Naive thymus-derived CD4-positive, alpha-beta T cell (primary cell): ENCODE data around the gene HS6ST3. TPM values are rescaled to one million over a fixed set of nuclear protein-coding genes. Genes with fewer than 3 reads are reported as not detected.

Source experiments
- ATAC-seq: fragments of 150-1000 bp; cut with Tn5 transposase; 2 replicates; pipeline ENCODE4 v1.10.0; 2021; ENCODE audit warnings: mild to moderate bottlenecking, moderate library complexity
- CTCF ChIA-PET: fragments of 350-600 bp; sonication (Branson Sonifier 250); formaldehyde crosslinking; loops from one replicate; lab custom pipeline; 2021; ENCODE audit warnings: antibody characterized with exemption; lab: Charles Lee
- POLR2A ChIA-PET: fragments of 350-600 bp; sonication (Branson Sonifier 250); formaldehyde crosslinking; loops from one replicate; lab custom pipeline; 2021; ENCODE audit warnings: antibody characterized with exemption, inconsistent platforms; lab: Charles Lee
- DNase-seq, 9 donors: peaks; one replicate each; pipeline versions ENCODE4 v3.0.0 to v3.0.0-alpha.2; 2020 to 2022; ENCODE audit warnings: mixed read lengths in 1 of 9
- H3K27ac ChIP-seq: one replicate; pipeline ENCODE4 v1.7.0; 2013; ENCODE audit warnings: mild to moderate bottlenecking, low read depth, low read length, moderate library complexity
- H3K27me3 ChIP-seq, 2 donors: one replicate each; pipeline ENCODE4 v1.7.0; 2013; ENCODE audit warnings: low read length in 2 of 2, mild to moderate bottlenecking in 2 of 2, moderate library complexity in 2 of 2; ENCODE audit not compliant: control insufficient read depth in 2 of 2, insufficient read depth in 2 of 2
- H3K36me3 ChIP-seq, 3 experiments: 1 replicate in 2 of 3; 2 replicates in 1 of 3; pipeline ENCODE4 v1.7.0; 2013; ENCODE audit warnings: low read length in 3 of 3, mild to moderate bottlenecking in 3 of 3, moderate library complexity in 1 of 3; ENCODE audit not compliant: insufficient read depth in 3 of 3, control insufficient read depth in 2 of 3
- H3K4me1 ChIP-seq, 2 donors: one replicate each; pipeline ENCODE4 v1.7.0; 2013; ENCODE audit warnings: low read length in 2 of 2, mild to moderate bottlenecking in 2 of 2, moderate library complexity in 1 of 2; ENCODE audit not compliant: control insufficient read depth in 2 of 2, insufficient read depth in 2 of 2
- H3K4me3 ChIP-seq: 2 replicates; pipeline ENCODE4 v1.7.0; 2013; ENCODE audit warnings: mild to moderate bottlenecking, low read length
- H3K9me3 ChIP-seq, 3 experiments: 1 replicate in 2 of 3; 2 replicates in 1 of 3; pipeline ENCODE4 v1.7.0; 2013; ENCODE audit warnings: low read length in 3 of 3; ENCODE audit not compliant: control insufficient read depth in 2 of 3
- H3K27ac Mint-ChIP-seq, 9 donors: one replicate each; pipeline ENCODE4 v1.8.0; 2020 to 2022; ENCODE audit warnings: mixed read lengths in 9 of 9, mild to moderate bottlenecking in 8 of 9, moderate library complexity in 5 of 9, inconsistent platforms in 2 of 9
- H3K27me3 Mint-ChIP-seq, 5 donors: one replicate each; pipeline ENCODE4 v1.8.0; 2021 to 2022; ENCODE audit warnings: mixed read lengths in 5 of 5, mild to moderate bottlenecking in 1 of 5
- H3K36me3 Mint-ChIP-seq, 5 donors: one replicate each; pipeline ENCODE4 v1.8.0; 2020 to 2022; ENCODE audit warnings: mixed read lengths in 5 of 5, mild to moderate bottlenecking in 3 of 5, inconsistent platforms in 1 of 5
- H3K4me1 Mint-ChIP-seq, 7 donors: one replicate each; pipeline ENCODE4 v1.8.0; 2020 to 2022; ENCODE audit warnings: mixed read lengths in 7 of 7, mild to moderate bottlenecking in 3 of 7, inconsistent platforms in 1 of 7
- H3K4me3 Mint-ChIP-seq, 10 donors: one replicate each; pipeline ENCODE4 v1.8.0; 2020 to 2022; ENCODE audit warnings: mild to moderate bottlenecking in 10 of 10, mixed read lengths in 10 of 10, moderate library complexity in 6 of 10, inconsistent platforms in 2 of 10
- H3K9me3 Mint-ChIP-seq, 11 donors: one replicate each; pipeline ENCODE4 v1.8.0; 2020 to 2022; ENCODE audit warnings: mixed read lengths in 11 of 11, mild to moderate bottlenecking in 4 of 11, inconsistent platforms in 1 of 11, moderate library complexity in 1 of 11
- intact Hi-C, 2 donors: fragments of 100-400 bp; cut with micrococcal nuclease; formaldehyde crosslinking; loops; one replicate each; pipeline ENCODE4 v1.15.1; 2023
- polyA plus RNA-seq, 2 donors: library from polyadenylated mRNA; unstranded; fragments of 300-500 nt; fragmentation: Illumina TruSeq; gene quantifications; one replicate each; pipeline ENCODE4 v1.2.3, GENCODE V29; 2021
- total RNA-seq, 6 experiments: library from RNA in 5 of 6; stranded (reverse) in 5 of 6; gene quantifications; 1 replicate in 5 of 6; 2 replicates in 1 of 6; pipeline ENCODE4 v1.2.3 and lab custom pipeline; 2021 to 2026

Gene HS6ST3
- total and polyA plus RNA-seq, 7 experiments from 2014 or later: not detected

DNA sequence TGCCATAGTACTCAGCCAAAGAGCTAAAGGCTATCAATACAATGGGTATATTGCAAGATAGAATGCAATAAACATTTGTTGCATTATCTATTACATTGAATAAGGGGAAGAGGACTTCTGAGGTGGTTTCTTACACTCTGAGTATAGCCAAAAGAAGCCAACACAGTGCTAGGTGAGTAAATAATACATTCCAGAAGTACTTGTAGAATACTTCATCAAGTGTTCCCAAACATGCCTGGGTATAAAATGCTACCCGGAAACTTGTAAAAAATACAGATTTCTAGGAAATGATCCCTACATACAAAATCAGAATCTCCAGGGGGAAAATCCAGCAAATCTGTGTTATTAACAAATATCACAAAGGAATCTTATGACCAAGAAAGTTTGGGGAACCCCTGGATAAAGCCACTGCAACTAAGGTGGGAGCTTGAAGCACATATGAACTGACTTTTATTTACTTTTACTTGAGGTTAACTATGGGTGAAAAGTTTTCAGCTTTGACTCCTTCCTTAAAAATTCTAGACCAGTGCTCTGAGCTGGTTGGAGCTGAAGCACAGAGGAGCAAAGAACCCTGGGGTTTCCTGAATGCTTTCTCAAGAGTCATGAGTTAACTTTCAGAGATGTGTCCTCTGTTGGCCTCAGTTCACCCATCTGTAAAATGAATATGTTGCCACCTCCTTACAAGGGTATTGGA, 768.4 kb downstream of the HS6ST3 start:
- intact Hi-C loops: no loop called here
- H3K9me3 Mint-ChIP-seq: peaks cover 0 to 8% (median 3%) of the 10 kb centered on the region in 11 donors
- H3K4me3 Mint-ChIP-seq: no peak overlapping the region
- H3K4me1 ChIP-seq: no peaks in the 10 kb centered on the region
- H3K27ac ChIP-seq: no peak overlapping the region
- no peaks in the 10 kb centered on the region for H3K9me3 ChIP-seq
- H3K27me3 Mint-ChIP-seq: no peaks in the 10 kb centered on the region
- no peak overlapping the region for H3K4me3 ChIP-seq
- ChIA-PET CTCF (no interaction called here), POLR2A (no interaction called here)
- no peak for ATAC-seq
- no peaks in the 10 kb centered on the region for H3K36me3 ChIP-seq
- H3K27ac Mint-ChIP-seq: no peak overlapping the region
- no peaks in the 10 kb centered on the region for H3K4me1 Mint-ChIP-seq
- no peak for DNase-seq
- H3K36me3 Mint-ChIP-seq: no peaks in the 10 kb centered on the region
- H3K27me3 ChIP-seq: no peaks in the 10 kb centered on the region

GRCh38 chr13:96860882-96861281, 771.0 kb downstream of the HS6ST3 start:
- ATAC-seq (no peak), DNase-seq (no peak)
- Histone ChIP-seq H3K27ac (no peak overlapping the region), H3K4me1 (no peaks in the 10 kb centered on the region), H3K36me3 (no peaks in the 10 kb centered on the region), H3K4me3 (no peak overlapping the region), H3K27me3 (no peaks in the 10 kb centered on the region), H3K9me3 (no peaks in the 10 kb centered on the region)
- H3K27ac Mint-ChIP-seq: no peak overlapping the region
- intact Hi-C loops: no loop called here
- no peaks in the 10 kb centered on the region for H3K4me1 Mint-ChIP-seq
- ChIA-PET POLR2A (no interaction called here), CTCF (no interaction called here)
- no peak overlapping the region for H3K4me3 Mint-ChIP-seq
- H3K27me3 Mint-ChIP-seq: no peaks in the 10 kb centered on the region
- no peaks in the 10 kb centered on the region for H3K36me3 Mint-ChIP-seq
- H3K9me3 Mint-ChIP-seq: peaks cover 0 to 12% (median 2%) of the 10 kb centered on the region in 11 donors

DNA sequence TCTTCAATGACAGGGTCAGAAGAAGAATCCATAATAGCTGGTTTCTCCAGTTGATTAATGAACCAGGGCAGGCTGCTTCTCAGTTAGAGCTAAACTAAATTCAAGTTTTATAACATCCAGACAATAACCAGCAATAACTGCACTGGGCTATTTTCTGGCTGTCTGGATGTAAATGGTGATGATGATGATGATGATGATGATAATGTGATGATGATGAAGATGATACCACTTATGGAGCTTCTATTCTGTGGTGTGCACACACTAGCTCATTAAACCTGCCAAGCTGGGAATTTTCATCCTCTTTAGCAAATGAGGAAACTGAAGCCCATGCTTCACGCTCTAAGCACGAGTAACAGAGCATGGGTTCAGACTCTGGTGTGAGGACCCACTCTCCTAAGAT, 772.2 kb downstream of the HS6ST3 start:
- Mint-ChIP-seq H3K36me3 (no peaks in the 10 kb centered on the region), H3K27me3 (no peaks in the 10 kb centered on the region), H3K9me3 (peaks cover 0 to 18% (median 2%) of the 10 kb centered on the region in 11 donors), H3K4me1 (no peaks in the 10 kb centered on the region), H3K27ac (no peak overlapping the region), H3K4me3 (no peak overlapping the region)
- intact Hi-C loops: no loop called here
- no peak for ATAC-seq
- no peaks in the 10 kb centered on the region for H3K36me3 ChIP-seq
- H3K4me1 ChIP-seq: no peaks in the 10 kb centered on the region
- CTCF ChIA-PET: no interaction called here
- no peak overlapping the region for H3K27ac ChIP-seq
- DNase-seq: no peak
- H3K9me3 ChIP-seq: no peaks in the 10 kb centered on the region
- H3K27me3 ChIP-seq: no peaks in the 10 kb centered on the region
- H3K4me3 ChIP-seq: no peak overlapping the region
- POLR2A ChIA-PET: no interaction called here

- Histone ChIP-seq H3K27me3 (no peaks in the 10 kb centered on the region), H3K27ac (no peak overlapping the region), H3K4me3 (no peak overlapping the region), H3K4me1 (no peaks in the 10 kb centered on the region), H3K36me3 (no peaks in the 10 kb centered on the region), H3K9me3 (no peaks in the 10 kb centered on the region)
- H3K4me1 Mint-ChIP-seq: no peaks in the 10 kb centered on the region
- H3K27ac Mint-ChIP-seq: no peak overlapping the region
- peaks cover 0 to 18% (median 2%) of the 10 kb centered on the region in 11 donors for H3K9me3 Mint-ChIP-seq
- no peak for ATAC-seq
- ChIA-PET POLR2A (no interaction called here), CTCF (no interaction called here)
- no peak overlapping the region for H3K4me3 Mint-ChIP-seq
- H3K27me3 Mint-ChIP-seq: no peaks in the 10 kb centered on the region
- no peaks in the 10 kb centered on the region for H3K36me3 Mint-ChIP-seq
- intact Hi-C loops: no loop called here
- DNase-seq: no peak
These were observed 773.1 kb downstream of the HS6ST3 start for GRCh38 chr13:96862999-96863398.

DNA sequence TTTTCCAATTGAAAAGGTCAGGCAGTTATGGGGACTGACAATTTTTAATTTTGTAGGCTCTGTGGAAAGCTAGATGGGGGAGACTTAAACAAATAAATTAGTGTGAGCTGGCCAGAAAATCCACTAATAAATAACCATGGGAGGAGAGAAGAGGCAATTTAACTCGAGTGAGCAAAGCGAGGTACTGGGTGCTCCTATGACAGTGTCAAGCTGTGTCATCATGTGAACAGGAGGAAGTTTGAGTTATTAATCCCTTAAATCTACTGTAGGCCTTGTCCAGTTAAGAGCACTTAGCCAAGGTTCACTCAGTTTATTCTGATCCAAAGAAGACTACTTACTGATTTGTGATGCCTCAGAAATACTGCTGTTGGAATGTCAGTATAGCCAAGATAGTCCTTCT, 781.6 kb downstream of the HS6ST3 start:
- no peak for DNase-seq
- Mint-ChIP-seq H3K9me3 (peaks cover 0 to 11% (median 6%) of the 10 kb centered on the region in 11 donors), H3K27me3 (peaks cover 0 to 4% (median 0%) of the 10 kb centered on the region in 5 donors), H3K36me3 (peaks cover 0 to 3% (median 0%) of the 10 kb centered on the region in 5 donors), H3K4me3 (no peak overlapping the region), H3K4me1 (no peaks in the 10 kb centered on the region), H3K27ac (no peak overlapping the region)
- CTCF ChIA-PET: no interaction called here
- intact Hi-C loops: no loop called here
- no peaks in the 10 kb centered on the region for H3K4me1 ChIP-seq
- H3K27me3 ChIP-seq: no peaks in the 10 kb centered on the region
- POLR2A ChIA-PET: no interaction called here
- no peak overlapping the region for H3K27ac ChIP-seq
- no peak overlapping the region for H3K4me3 ChIP-seq
- no peaks in the 10 kb centered on the region for H3K9me3 ChIP-seq
- no peaks in the 10 kb centered on the region for H3K36me3 ChIP-seq
- ATAC-seq: no peak

DNA sequence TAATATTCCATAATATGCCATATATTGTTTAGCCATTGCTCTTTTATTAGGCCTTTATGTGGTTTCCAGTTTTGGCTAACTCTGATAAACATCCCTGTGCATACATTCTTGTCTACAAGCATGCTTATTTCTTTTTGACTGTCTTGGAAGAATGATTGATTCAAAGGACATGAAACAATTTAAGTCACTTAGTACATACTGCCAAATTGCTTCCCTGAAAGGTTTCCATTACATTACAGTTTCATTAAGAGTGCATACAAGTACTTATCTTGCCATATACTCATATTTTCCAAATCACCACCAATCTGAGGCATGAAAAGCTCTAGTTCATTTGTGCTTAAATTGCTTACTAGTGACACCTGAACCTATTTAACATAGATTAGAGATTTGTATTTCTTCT, 790.5 kb downstream of the HS6ST3 start:
- H3K36me3 ChIP-seq: no peaks in the 10 kb centered on the region
- Mint-ChIP-seq H3K36me3 (peaks cover 0 to 3% (median 0%) of the 10 kb centered on the region in 5 donors), H3K4me1 (no peaks in the 10 kb centered on the region), H3K4me3 (no peak overlapping the region), H3K27me3 (peaks cover 0 to 4% (median 0%) of the 10 kb centered on the region in 5 donors), H3K27ac (no peak overlapping the region), H3K9me3 (peaks cover 0 to 18% (median 10%) of the 10 kb centered on the region in 11 donors)
- no peak overlapping the region for H3K4me3 ChIP-seq
- POLR2A ChIA-PET: no interaction called here
- CTCF ChIA-PET: no interaction called here
- H3K27ac ChIP-seq: no peak overlapping the region
- DNase-seq (no peak), ATAC-seq (no peak)
- no peaks in the 10 kb centered on the region for H3K27me3 ChIP-seq
- H3K9me3 ChIP-seq: no peaks in the 10 kb centered on the region
- intact Hi-C loops: no loop called here
- H3K4me1 ChIP-seq: no peaks in the 10 kb centered on the region
